M059J (cell line): ENCODE results near the gene ZNF18. TPM values are rescaled to one million over a fixed set of nuclear protein-coding genes. Genes with fewer than 3 reads are reported as not detected.

Source experiments
- total RNA-seq: library from RNA; depleted of rRNA; stranded (reverse); fragments of >200 nt; shearing (Covaris generic); gene quantifications from 2 replicates; pipeline ENCODE4 v1.2.3, GENCODE V29; 2014; rRNA removed

ZNF18 gene
- total RNA-seq, 1 experiment from 2014 or later, result 5.7 TPM

Other genes starting within 250 kb of the ZNF18 start
- 27.0 and 31.5 TPM in 2 replicates for gene MAP2K4, start 23.4 kb upstream of the ZNF18 start, total RNA-seq